ENCODE measurements around the gene SLC51A.
"Not testable (repeated sequence)": the region's sequence is repeated elsewhere in the genome, so short reads cannot be mapped to it uniquely, and the experiment has no call there.

Gene SLC51A

GRCh38 chr3:196193133-196193735 is 23.1 kb upstream of the SLC51A start:
- no peak for DNase-seq (ENCODE audit: low read depth in 2 of 2)

GRCh38 chr3:196193736-196194541 is 22.4 kb upstream of the SLC51A start:
- DNase-seq (ENCODE audit: low read depth in 2 of 2), result no peak

GRCh38 chr3:196194542-196194915 is 21.8 kb upstream of the SLC51A start:
- no peak for DNase-seq (ENCODE audit: low read depth in 2 of 2)

- no peak for DNase-seq (ENCODE audit: low read depth in 2 of 2)
Observed at GRCh38 chr3:196195664-196196265, 20.6 kb upstream of the SLC51A start.

- DNase-seq (ENCODE audit: low read depth in 2 of 2), result no peak
Observed at GRCh38 chr3:196197524-196197923, 18.8 kb upstream of the SLC51A start.

GRCh38 chr3:196198081-196198675 is 18.2 kb upstream of the SLC51A start:
- DNase-seq (ENCODE audit: low read depth in 2 of 2), result no peak

GRCh38 chr3:196198771-196199753 is 17.3 kb upstream of the SLC51A start:
- DNase-seq (ENCODE audit: low read depth in 2 of 2), result no peak

GRCh38 chr3:196202516-196202970 is 13.8 kb upstream of the SLC51A start:
- no peak for DNase-seq (ENCODE audit: low read depth in 2 of 2)

GRCh38 chr3:196203846-196204245 is 12.5 kb upstream of the SLC51A start:
- no peak for DNase-seq (ENCODE audit: low read depth in 2 of 2)

- not testable (repeated sequence) for DNase-seq (ENCODE audit: low read depth in 2 of 2)
Observed at GRCh38 chr3:196205442-196206205, 10.7 kb upstream of the SLC51A start.

GRCh38 chr3:196207159-196207832 is 9.0 kb upstream of the SLC51A start:
- no peak for DNase-seq (ENCODE audit: low read depth in 2 of 2)

GRCh38 chr3:196207833-196208607 is 8.3 kb upstream of the SLC51A start:
- peak; percentile 34 to 56 for DNase-seq (ENCODE audit: low read depth in 2 of 2)

- no peak for DNase-seq (ENCODE audit: low read depth in 2 of 2)
Observed at GRCh38 chr3:196208942-196209695, 7.2 kb upstream of the SLC51A start.

- DNase-seq (ENCODE audit: low read depth in 2 of 2), result not testable (repeated sequence)
Observed at GRCh38 chr3:196209944-196210672, 6.2 kb upstream of the SLC51A start.

- no peak for DNase-seq (ENCODE audit: low read depth in 2 of 2)
Observed at GRCh38 chr3:196210673-196211556, 5.4 kb upstream of the SLC51A start, which contains the start of gene ZDHHC19. Gene ZDHHC19, minus strand, starts transcription at chr3:196211400. Its CDS starts 85 bp downstream, at chr3:196211315.

GRCh38 chr3:196214783-196215441 is 1.4 kb upstream of the SLC51A start:
- no peak for DNase-seq (ENCODE audit: low read depth in 2 of 2)

Measured in stimulated activated CD8-positive, alpha-beta memory T cell treated with anti-CD3 and anti-CD28 coated beads, Interleukin-15, amount 100 ng/mL, for 48 hours (primary cell).